ENCODE data around the gene LMF1. TPM values are rescaled to one million over a fixed set of nuclear protein-coding genes. Genes with fewer than 3 reads are reported as not detected.

LMF1 gene
- total and polyA plus RNA-seq, 9 of the 15 experiments (the other 6 are each of a cell fraction or from before 2014, with no cell fraction given), result 0.11 to 1.6 (median 0.55) TPM; not detected in 1

DNA sequence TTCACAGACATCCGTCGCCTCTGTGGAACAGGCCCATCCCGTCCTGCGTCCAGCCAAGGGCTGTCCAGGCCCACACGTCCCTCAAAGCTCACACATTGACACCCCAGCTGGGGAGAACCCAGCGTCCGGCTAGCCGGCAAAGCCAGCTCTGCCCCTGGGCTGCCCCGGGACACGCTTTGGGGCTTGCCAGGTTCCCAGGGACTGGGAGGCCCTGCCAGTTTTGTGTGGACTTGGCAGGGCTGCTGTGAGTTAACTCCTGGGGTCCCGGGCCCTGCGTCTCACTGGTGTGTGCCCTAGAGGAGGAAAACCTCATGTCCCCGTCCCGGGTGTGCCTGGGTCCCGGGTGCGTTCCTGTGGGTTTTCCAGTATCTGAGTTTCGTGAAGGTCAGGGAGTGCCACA lies 17.1 kb upstream of the LMF1 start:
- in situ Hi-C loops (cut with MboI), result no loop called here
- CTCF ChIA-PET (ENCODE audit: low intra/inter-chr PET ratio), result no interaction called here
- H3K27ac ChIP-seq (ENCODE audit: extremely low read depth, low read depth, low read length), result no peak overlapping the region

More for the DNA sequence above, 17.1 kb upstream of the LMF1 start:
- 7% methylated on average over 13 of the region's 17 CpGs for WGBS (ENCODE audit: insufficient coverage, low coverage, missing lambda C conversion rate)
- peaks cover 25 to 89% of the 10 kb centered on the region in 2 experiments; a peak in 4 of 5 replicates for H3K27me3 ChIP-seq (ENCODE audit: control insufficient read depth in 2 of 2, insufficient read depth in 2 of 2, low read length in 2 of 2)
- no peak overlapping the region for H3K4me3 ChIP-seq
- H3K79me2 ChIP-seq (ENCODE audit: control insufficient read depth, insufficient read depth, low read length), result no peaks in the 10 kb centered on the region
- FAIRE-seq, result no peak
- H2AFZ ChIP-seq (ENCODE audit: low read depth, low read length), result no peak overlapping the region
- intact Hi-C loops (cut with micrococcal nuclease), result no loop called here
- no peak for ATAC-seq
- no TSS peak for BruUV-seq (replicated peaks)
- H3K4me1 ChIP-seq (replicated peaks in 1 of 2; ENCODE audit: control insufficient read depth in 2 of 2, insufficient read depth in 2 of 2, low read length in 2 of 2), result peaks cover 0 to 66% of the 10 kb centered on the region in 2 experiments; a peak in 2 of 5 replicates
- DNase-seq (ENCODE audit: extremely low read depth in 1 of 4, low spot score in 3 of 4), result no peak
- H3K9me3 ChIP-seq (replicated peaks; ENCODE audit: control insufficient read depth, insufficient read depth, low read depth, low read length), result no peaks in the 10 kb centered on the region
- H3K9ac ChIP-seq (ENCODE audit: insufficient read depth in 1 of 2, low read depth in 2 of 2, low read length in 2 of 2), result no peak overlapping the region
- H3K9me1 ChIP-seq (ENCODE audit: control insufficient read depth, insufficient read depth, low read length), result no peaks in the 10 kb centered on the region
- H3K4me2 ChIP-seq (ENCODE audit: insufficient read depth, low read length), result no peak overlapping the region
- H3K36me3 ChIP-seq (ENCODE audit: control insufficient read depth, insufficient read depth, low read length), result no peaks in the 10 kb centered on the region
- POLR2A ChIA-PET, result interaction anchor here (0.6 kb wide), 2 partner anchors 11 to 24 kb away, joined by 3 read pairs; no protein-coding TSS in a partner anchor
- peaks cover 16% of the 10 kb centered on the region; the same call in 1 of the 2 replicates for H4K20me1 ChIP-seq (replicated peaks; ENCODE audit: control insufficient read depth, insufficient read depth, low read length)
- no peak for TF ChIP-seq GABPB1 (CRISPR knock-in tag; IDR thresholded peaks at IDR 0.05)
- TF ChIP-seq ESRRB (CRISPR knock-in tag; IDR thresholded peaks at IDR 0.05; ENCODE audit: borderline replicate concordance), result no peak
- no peak for TF ChIP-seq GMEB1 (CRISPR knock-in tag; IDR thresholded peaks at IDR 0.05)
- TF ChIP-seq FIP1L1 (IDR thresholded peaks at IDR 0.05; ENCODE audit: low read depth, low read length, poor library complexity, severe bottlenecking), result no peak
- no peak for TF ChIP-seq NR4A1 (CRISPR knock-in tag; IDR thresholded peaks at IDR 0.05)
- TF ChIP-seq NR4A1 (tag; IDR thresholded peaks at IDR 0.05), result no peak
- no peak for TF ChIP-seq ZNF165 (CRISPR knock-in tag; IDR thresholded peaks at IDR 0.05; ENCODE audit: borderline replicate concordance)
- TF ChIP-seq, protein P1, sequence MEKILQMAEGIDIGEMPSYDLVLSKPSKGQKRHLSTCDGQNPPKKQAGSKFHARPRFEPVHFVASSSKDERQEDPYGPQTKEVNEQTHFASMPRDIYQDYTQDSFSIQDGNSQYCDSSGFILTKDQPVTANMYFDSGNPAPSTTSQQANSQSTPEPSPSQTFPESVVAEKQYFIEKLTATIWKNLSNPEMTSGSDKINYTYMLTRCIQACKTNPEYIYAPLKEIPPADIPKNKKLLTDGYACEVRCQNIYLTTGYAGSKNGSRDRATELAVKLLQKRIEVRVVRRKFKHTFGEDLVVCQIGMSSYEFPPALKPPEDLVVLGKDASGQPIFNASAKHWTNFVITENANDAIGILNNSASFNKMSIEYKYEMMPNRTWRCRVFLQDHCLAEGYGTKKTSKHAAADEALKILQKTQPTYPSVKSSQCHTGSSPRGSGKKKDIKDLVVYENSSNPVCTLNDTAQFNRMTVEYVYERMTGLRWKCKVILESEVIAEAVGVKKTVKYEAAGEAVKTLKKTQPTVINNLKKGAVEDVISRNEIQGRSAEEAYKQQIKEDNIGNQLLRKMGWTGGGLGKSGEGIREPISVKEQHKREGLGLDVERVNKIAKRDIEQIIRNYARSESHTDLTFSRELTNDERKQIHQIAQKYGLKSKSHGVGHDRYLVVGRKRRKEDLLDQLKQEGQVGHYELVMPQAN (IDR thresholded peaks at IDR 0.05; ENCODE audit: borderline replicate concordance), result no peak
- no peak for TF ChIP-seq MEF2D (tag; conservative IDR thresholded peaks at IDR 0.05; ENCODE audit: low read depth)
- TF ChIP-seq NR2F6 (CRISPR knock-in tag; IDR thresholded peaks at IDR 0.05), result no peak
- no peak for TF ChIP-seq ZBTB7A (IDR thresholded peaks at IDR 0.05; ENCODE audit: borderline replicate concordance, control insufficient read depth, low read depth, low read length)

All from K562 (cell line).